ENCODE results near the gene SLC25A1.

GRCh38 chr22:19181786-19182471, 3.4 kb upstream of the SLC25A1 start:
- TF ChIP-seq EP300 (IDR thresholded peaks at IDR 0.05; ENCODE audit: borderline replicate concordance in 1 of 2, low read depth in 1 of 2, low read length in 1 of 2): no peak
- TF ChIP-seq MAX (IDR thresholded peaks at IDR 0.05; ENCODE audit: low read depth): no peak
